CD4-positive, alpha-beta T cell (primary cell): ENCODE measurements around the gene PTMS. TPM values are rescaled to one million over a fixed set of nuclear protein-coding genes. Genes with fewer than 3 reads are reported as not detected.

Experiments
- ATAC-seq: fragments of 200-7000 bp; cut with Tn5 transposase; one replicate; pipeline ENCODE4 v1.10.0; 2022; ENCODE audit warnings: mild to moderate bottlenecking; ENCODE audit not compliant: poor library complexity
- CTCF ChIA-PET: fragments of 350-600 bp; sonication (Branson Sonifier 250); formaldehyde crosslinking; loops from one replicate; lab custom pipeline; 2021; ENCODE audit warnings: antibody characterized with exemption, inconsistent platforms; lab: Charles Lee
- POLR2A ChIA-PET: fragments of 350-600 bp; sonication (Branson Sonifier 250); formaldehyde crosslinking; loops from one replicate; lab custom pipeline; 2021; ENCODE audit warnings: antibody characterized with exemption, inconsistent platforms; lab: Charles Lee
- DNase-seq, 14 experiments: peaks; one replicate each; pipeline ENCODE4 v3.0.0-alpha.2; 2013 to 2020; ENCODE audit warnings: mixed read lengths in 2 of 14
- H3K27ac ChIP-seq, 2 donors: one replicate each; pipeline versions ENCODE4 v1.5.1 to v1.7.0; 2013; ENCODE audit warnings: low read length in 2 of 2, low read depth in 1 of 2, mild to moderate bottlenecking in 1 of 2
- H3K27me3 ChIP-seq, 2 experiments: 1 replicate in 1 of 2; 2 replicates in 1 of 2; pipeline versions ENCODE4 v1.6.1 to v1.7.0; 2013; ENCODE audit warnings: low read length in 2 of 2, control low read depth in 1 of 2, mild to moderate bottlenecking in 1 of 2, moderate library complexity in 1 of 2; ENCODE audit not compliant: insufficient read depth in 2 of 2, control insufficient read depth in 1 of 2
- H3K36me3 ChIP-seq: one replicate; pipeline ENCODE4 v1.6.1; 2013; ENCODE audit warnings: low read length, control low read depth; ENCODE audit not compliant: insufficient read depth
- H3K4me1 ChIP-seq: one replicate; pipeline ENCODE4 v1.6.1; 2013; ENCODE audit warnings: low read length, control low read depth; ENCODE audit not compliant: insufficient read depth
- H3K4me3 ChIP-seq: one replicate; pipeline ENCODE4 v1.5.1; 2013; ENCODE audit warnings: mild to moderate bottlenecking, low read length, moderate library complexity
- H3K9me3 ChIP-seq, 2 experiments: 1 replicate in 1 of 2; 2 replicates in 1 of 2; pipeline versions ENCODE4 v1.6.1 to v1.7.0; 2013; ENCODE audit warnings: low read length in 2 of 2, mild to moderate bottlenecking in 2 of 2, control low read depth in 1 of 2, moderate library complexity in 1 of 2; ENCODE audit not compliant: control insufficient read depth in 1 of 2, insufficient read depth in 1 of 2
- H3K27ac Mint-ChIP-seq: one replicate; pipeline ENCODE4 v1.8.0; 2020; ENCODE audit warnings: mixed read lengths
- H3K27me3 Mint-ChIP-seq: one replicate; pipeline ENCODE4 v1.8.0; 2021; ENCODE audit warnings: mixed read lengths
- H3K36me3 Mint-ChIP-seq: one replicate; pipeline ENCODE4 v1.8.0; 2021; ENCODE audit warnings: low read depth, mixed read lengths
- H3K4me1 Mint-ChIP-seq: one replicate; pipeline ENCODE4 v1.8.0; 2021; ENCODE audit warnings: low read depth, mixed read lengths
- H3K4me3 Mint-ChIP-seq: one replicate; pipeline ENCODE4 v1.8.0; 2020; ENCODE audit warnings: mild to moderate bottlenecking, mixed read lengths
- H3K9me3 Mint-ChIP-seq: one replicate; pipeline ENCODE4 v1.8.0; 2020; ENCODE audit warnings: mixed read lengths
- CTCF ChIP-seq: fragments of 200-600 bp; IDR thresholded peaks from one replicate; pipeline ENCODE4 v1.8.0; 2022; ENCODE audit warnings: antibody characterized with exemption, mild to moderate bottlenecking
- intact Hi-C, 2 experiments: fragments of 100-400 bp; cut with DNase I in 1 of 2; cut with micrococcal nuclease in 1 of 2; formaldehyde crosslinking; loops; one replicate each; pipeline versions ENCODE4 v1.15.1 to v1.9.0; 2023 to 2025; cut with DNase I, micrococcal nuclease
- total RNA-seq, 174 experiments: library from RNA in 2 of 174; stranded (reverse) in 2 of 174; gene quantifications; one replicate each; pipeline ENCODE4 v1.2.3 and lab custom pipeline; 2021 to 2026

The PTMS gene
- total RNA-seq, 2 experiments from 2014 or later: 1.5 to 1.9 TPM

- no peak overlapping the region for H3K27ac ChIP-seq
- H3K36me3 ChIP-seq: no peaks in the 10 kb centered on the region
- ATAC-seq (no peak), DNase-seq (no peak)
- no peak overlapping the region for H3K4me3 ChIP-seq
- CTCF ChIA-PET: no interaction called here
- H3K9me3 ChIP-seq: no peaks in the 10 kb centered on the region
- no peaks in the 10 kb centered on the region for H3K9me3 Mint-ChIP-seq
- intact Hi-C loops: no loop called here
- peaks cover 30 to 39% of the 10 kb centered on the region in 2 experiments for H3K27me3 ChIP-seq
- TF ChIP-seq CTCF: no peak
- peak overlapping the region; percentile 27 for H3K4me3 Mint-ChIP-seq
- H3K27me3 Mint-ChIP-seq: peaks cover 70% of the 10 kb centered on the region
- peaks cover 64% of the 10 kb centered on the region for H3K4me1 Mint-ChIP-seq
- H3K4me1 ChIP-seq: peaks cover 64% of the 10 kb centered on the region
- POLR2A ChIA-PET: interaction anchor here (1.6 kb wide), 1 partner anchor 15 kb away, joined by 6 read pairs; the partner anchor contains the start of gene MLF2
- H3K36me3 Mint-ChIP-seq: no peaks in the 10 kb centered on the region
- H3K27ac Mint-ChIP-seq: no peak overlapping the region
Measured at GRCh38 chr12:6768990-6769389, 2.8 kb downstream of the PTMS start.

GRCh38 chr12:6769666-6770065, 3.5 kb downstream of the PTMS start:
- Mint-ChIP-seq H3K27me3 (peaks cover 70% of the 10 kb centered on the region), H3K4me3 (no peak overlapping the region), H3K36me3 (no peaks in the 10 kb centered on the region), H3K27ac (no peak overlapping the region), H3K4me1 (peaks cover 64% of the 10 kb centered on the region), H3K9me3 (no peaks in the 10 kb centered on the region)
- no peak for ATAC-seq
- H3K4me1 ChIP-seq: peaks cover 64% of the 10 kb centered on the region
- ChIA-PET CTCF (no interaction called here), POLR2A (interaction anchor here (1.5 to 1.6 kb wide), 2 partner anchors 16 to 20 kb away, joined by 3 to 6 read pairs; partner anchors contain the start of genes CD4 and MLF2)
- intact Hi-C loops: no loop called here
- H3K9me3 ChIP-seq: no peaks in the 10 kb centered on the region
- TF ChIP-seq CTCF: no peak
- no peaks in the 10 kb centered on the region for H3K36me3 ChIP-seq
- H3K27me3 ChIP-seq: peaks cover 30 to 43% of the 10 kb centered on the region in 2 experiments
- no peak overlapping the region for H3K4me3 ChIP-seq
- H3K27ac ChIP-seq: no peak overlapping the region
- DNase-seq: no peak

- ChIA-PET CTCF (no interaction called here), POLR2A (interaction anchor here (1.1 to 1.5 kb wide), 2 partner anchors 17 to 19 kb away, joined by 3 to 4 read pairs; partner anchors contain the start of gene CD4)
- H3K27ac ChIP-seq: no peak overlapping the region
- Mint-ChIP-seq H3K27ac (no peak overlapping the region), H3K4me1 (peaks cover 65% of the 10 kb centered on the region), H3K27me3 (peaks cover 70% of the 10 kb centered on the region), H3K36me3 (no peaks in the 10 kb centered on the region), H3K4me3 (no peak overlapping the region), H3K9me3 (no peaks in the 10 kb centered on the region)
- no peaks in the 10 kb centered on the region for H3K36me3 ChIP-seq
- intact Hi-C loops: no loop called here
- H3K4me1 ChIP-seq: peaks cover 64% of the 10 kb centered on the region
- no peaks in the 10 kb centered on the region for H3K9me3 ChIP-seq
- TF ChIP-seq CTCF: no peak
- DNase-seq (no peak), ATAC-seq (no peak)
- H3K4me3 ChIP-seq: no peak overlapping the region
- H3K27me3 ChIP-seq: peaks cover 27 to 42% of the 10 kb centered on the region in 2 experiments
Measured at GRCh38 chr12:6770094-6770493, 3.9 kb downstream of the PTMS start.
